ENCODE measurements around the gene HDGF. TPM values are rescaled to one million over a fixed set of nuclear protein-coding genes. Genes with fewer than 3 reads are reported as not detected.

Gene HDGF
- total and polyA plus RNA-seq, 8 donors = 43.5 to 112 (median 66.0) TPM

- WGBS, 2 donors = 82 to 88% methylated on average over 9 of the region's 9 CpGs
- peaks cover 0 to 4% (median 3%) of the 10 kb centered on the region in 3 donors for H3K4me1 ChIP-seq
- DNase-seq = no peak
- no peak overlapping the region for H3K4me3 ChIP-seq
- TF ChIP-seq CTCF (IDR thresholded peaks at IDR 0.05) = no peak
- ATAC-seq = no peak
- H3K9me3 ChIP-seq = no peaks in the 10 kb centered on the region
- no peak overlapping the region for H3K27ac ChIP-seq
- H3K36me3 ChIP-seq = no peaks in the 10 kb centered on the region
- no peak for FAIRE-seq
- intact Hi-C loops (cut with DNase I) = no loop called here
- no peaks in the 10 kb centered on the region for H3K27me3 ChIP-seq
Measured at GRCh38 chr1:156711011-156711817, 40.3 kb downstream of the HDGF start.

GRCh38 chr1:156709757-156710489, 41.6 kb downstream of the HDGF start:
- Histone ChIP-seq H3K27ac (no peak overlapping the region), H3K36me3 (no peaks in the 10 kb centered on the region), H3K4me1 (peaks cover 9 to 15% (median 15%) of the 10 kb centered on the region in 3 donors), H3K9me3 (no peaks in the 10 kb centered on the region), H3K4me3 (no peak overlapping the region), H3K27me3 (no peaks in the 10 kb centered on the region)
- TF ChIP-seq CTCF (IDR thresholded peaks at IDR 0.05) = no peak
- DNase-seq (peak in 5 of 6 donors; percentile 43 to 80 (median 61)), FAIRE-seq (no peak), ATAC-seq (peak; percentile 30 to 78 (median 66))
- WGBS, 2 donors = 27 to 36% methylated on average over 9 to 11 of the region's 11 CpGs
- intact Hi-C loops (cut with DNase I) = no loop called here

DNA sequence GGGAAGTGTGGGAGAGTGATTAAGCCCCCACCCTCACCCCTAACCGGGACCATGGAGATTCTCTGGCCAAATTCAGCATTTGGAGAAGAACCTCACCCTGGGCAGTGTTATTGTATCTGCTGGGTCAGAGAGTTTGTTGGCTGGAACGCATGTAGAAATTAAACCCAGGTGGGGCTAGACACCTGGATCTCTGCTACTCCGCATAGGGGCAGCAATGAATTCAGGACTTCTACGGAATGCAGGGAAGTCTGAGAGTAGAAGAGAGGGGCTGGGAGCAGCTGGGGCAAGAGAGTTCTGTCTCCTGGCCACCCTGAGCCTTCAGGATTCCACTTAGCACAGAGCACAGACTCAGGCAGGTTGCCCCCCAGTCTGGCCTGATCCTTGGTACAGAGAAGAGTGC, 42.4 kb downstream of the HDGF start:
- Histone ChIP-seq H3K27me3 (no peaks in the 10 kb centered on the region), H3K9me3 (no peaks in the 10 kb centered on the region), H3K27ac (no peak overlapping the region), H3K4me3 (no peak overlapping the region), H3K36me3 (no peaks in the 10 kb centered on the region), H3K4me1 (peaks cover 9 to 22% (median 17%) of the 10 kb centered on the region in 3 donors)
- intact Hi-C loops (cut with DNase I) = no loop called here
- no peak for ATAC-seq
- DNase-seq = no peak
- no peak for FAIRE-seq
- no peak for TF ChIP-seq CTCF (IDR thresholded peaks at IDR 0.05)
- WGBS, 2 donors = 89 to 94% methylated on average over 4 of the region's 4 CpGs

DNA sequence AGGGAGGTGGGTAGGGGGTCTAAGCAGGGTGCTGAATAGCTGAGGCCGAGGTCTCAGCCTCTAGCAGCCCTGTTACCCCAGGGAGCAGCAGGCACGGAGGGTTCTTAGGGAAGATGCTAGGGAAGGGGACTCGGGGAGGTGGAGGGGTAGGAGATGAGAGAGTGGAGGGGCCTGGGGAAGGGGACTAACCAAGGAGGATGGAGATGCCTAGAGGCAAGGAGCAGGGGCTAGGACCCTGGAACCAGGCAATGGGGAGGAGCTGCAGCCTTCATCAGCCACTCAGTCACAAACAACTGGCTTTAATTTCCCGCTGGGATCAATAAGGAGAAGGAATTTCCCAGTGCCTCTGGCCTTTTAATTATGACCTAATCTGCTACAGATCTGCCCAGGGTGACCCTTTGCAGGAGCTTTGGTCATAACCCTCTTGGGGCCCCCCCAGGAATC, 43.2 kb downstream of the HDGF start:
- no peak for FAIRE-seq
- Histone ChIP-seq H3K36me3 (no peaks in the 10 kb centered on the region), H3K27ac (no peak overlapping the region), H3K4me1 (peaks cover 9 to 22% (median 17%) of the 10 kb centered on the region in 3 donors), H3K4me3 (no peak overlapping the region), H3K9me3 (no peaks in the 10 kb centered on the region), H3K27me3 (peaks cover 0 to 6% (median 0%) of the 10 kb centered on the region in 4 donors)
- no peak for DNase-seq
- no peak for ATAC-seq
- 45 to 68% methylated on average over 4 of the region's 4 CpGs for WGBS, 2 donors
- intact Hi-C loops (cut with DNase I) = no loop called here
- TF ChIP-seq CTCF (IDR thresholded peaks at IDR 0.05) = no peak
